Measurements from ENCODE around the gene ZBTB12.

GRCh38 chr6:31870385-31870921, 31.4 kb downstream of the ZBTB12 start:
- peak; percentile 61 for TF ChIP-seq CTCF (conservative IDR thresholded peaks at IDR 0.05; ENCODE audit: low read length)
- TF ChIP-seq EZH2phosphoT487 (IDR thresholded peaks at IDR 0.05; ENCODE audit: borderline replicate concordance, low read depth, low read length), result no peak

All from OCI-LY7 (cell line).